ENCODE results near the gene RBM44.

RBM44 gene

DNA sequence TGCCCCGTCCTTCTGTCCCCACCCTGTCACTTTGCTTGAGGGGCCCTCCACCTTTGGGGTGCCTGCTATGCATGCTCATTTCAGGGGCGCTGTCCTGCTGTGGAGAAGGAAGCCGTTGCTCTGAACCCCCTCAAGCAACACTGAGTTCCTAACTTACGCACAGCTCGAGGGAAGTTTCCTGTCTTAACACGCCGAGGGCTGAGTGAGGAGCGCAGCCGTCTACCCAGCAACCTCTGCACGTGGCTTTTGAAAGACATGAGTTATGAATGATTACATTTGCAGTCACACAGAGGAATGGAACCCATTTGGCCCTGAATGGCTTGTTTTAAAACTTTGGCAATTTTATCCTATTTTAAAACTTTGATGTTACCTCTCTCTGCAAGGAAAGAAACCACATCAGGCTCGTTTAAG lies 74.8 kb downstream of the RBM44 start:
- TF ChIP-seq, protein P1, sequence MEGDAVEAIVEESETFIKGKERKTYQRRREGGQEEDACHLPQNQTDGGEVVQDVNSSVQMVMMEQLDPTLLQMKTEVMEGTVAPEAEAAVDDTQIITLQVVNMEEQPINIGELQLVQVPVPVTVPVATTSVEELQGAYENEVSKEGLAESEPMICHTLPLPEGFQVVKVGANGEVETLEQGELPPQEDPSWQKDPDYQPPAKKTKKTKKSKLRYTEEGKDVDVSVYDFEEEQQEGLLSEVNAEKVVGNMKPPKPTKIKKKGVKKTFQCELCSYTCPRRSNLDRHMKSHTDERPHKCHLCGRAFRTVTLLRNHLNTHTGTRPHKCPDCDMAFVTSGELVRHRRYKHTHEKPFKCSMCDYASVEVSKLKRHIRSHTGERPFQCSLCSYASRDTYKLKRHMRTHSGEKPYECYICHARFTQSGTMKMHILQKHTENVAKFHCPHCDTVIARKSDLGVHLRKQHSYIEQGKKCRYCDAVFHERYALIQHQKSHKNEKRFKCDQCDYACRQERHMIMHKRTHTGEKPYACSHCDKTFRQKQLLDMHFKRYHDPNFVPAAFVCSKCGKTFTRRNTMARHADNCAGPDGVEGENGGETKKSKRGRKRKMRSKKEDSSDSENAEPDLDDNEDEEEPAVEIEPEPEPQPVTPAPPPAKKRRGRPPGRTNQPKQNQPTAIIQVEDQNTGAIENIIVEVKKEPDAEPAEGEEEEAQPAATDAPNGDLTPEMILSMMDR (IDR thresholded peaks at IDR 0.05; ENCODE audit: unreplicated experiment in 3 of 3), result no peak
- H3K9me3 Mint-ChIP-seq, result no peaks in the 10 kb centered on the region
- H3K4me1 Mint-ChIP-seq, result peaks cover 24% of the 10 kb centered on the region
- peak overlapping the region in 2 of 3 experiments; percentile 57 to 66 for H3K27ac Mint-ChIP-seq
- H3K4me3 Mint-ChIP-seq, result no peak overlapping the region
- no peaks in the 10 kb centered on the region for H3K36me3 Mint-ChIP-seq (ENCODE audit: low read depth)
- peaks cover 4% of the 10 kb centered on the region for H3K27me3 Mint-ChIP-seq (ENCODE audit: low read depth)

DNA sequence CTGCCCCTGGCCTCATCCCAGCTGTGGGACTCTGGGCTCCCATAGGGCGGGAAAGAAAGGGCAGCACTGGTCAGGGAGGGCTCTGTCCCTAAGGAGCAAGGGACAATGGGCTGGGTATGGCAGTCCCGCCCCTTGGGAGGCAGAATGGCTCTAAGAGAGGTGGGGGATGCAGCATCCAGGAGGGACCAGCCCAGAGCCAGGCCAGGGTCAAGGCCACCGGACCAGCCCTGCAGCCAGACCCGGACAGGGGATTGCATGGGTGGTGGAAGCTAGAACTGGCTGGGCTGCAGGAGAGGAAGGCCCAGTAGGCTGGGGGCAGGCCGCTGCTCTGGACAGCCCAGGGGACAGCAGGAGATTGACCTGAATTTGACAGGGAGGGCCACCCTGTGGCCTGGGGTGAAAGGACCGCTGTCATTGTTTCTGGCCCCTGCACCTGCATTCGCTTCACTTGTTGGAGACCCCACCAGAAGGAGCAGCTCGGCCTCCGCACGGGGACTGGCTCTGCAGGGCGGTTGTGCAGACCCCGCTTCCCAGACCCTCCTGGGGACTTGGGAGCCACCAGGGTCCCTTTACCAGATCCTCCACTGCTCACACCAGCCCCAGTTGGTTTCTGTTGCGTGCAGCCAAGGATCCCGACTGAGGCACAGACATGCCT lies 75.4 kb downstream of the RBM44 start:
- Mint-ChIP-seq H3K27ac (peak overlapping the region in 1 of 3 experiments; percentile 66), H3K36me3 (ENCODE audit: low read depth) (no peaks in the 10 kb centered on the region), H3K9me3 (no peaks in the 10 kb centered on the region), H3K27me3 (ENCODE audit: low read depth) (peaks cover 4% of the 10 kb centered on the region), H3K4me1 (peaks cover 23% of the 10 kb centered on the region), H3K4me3 (no peak overlapping the region)
- TF ChIP-seq, protein P1 (IDR thresholded peaks at IDR 0.05; ENCODE audit: unreplicated experiment in 3 of 3), result no peak

DNA sequence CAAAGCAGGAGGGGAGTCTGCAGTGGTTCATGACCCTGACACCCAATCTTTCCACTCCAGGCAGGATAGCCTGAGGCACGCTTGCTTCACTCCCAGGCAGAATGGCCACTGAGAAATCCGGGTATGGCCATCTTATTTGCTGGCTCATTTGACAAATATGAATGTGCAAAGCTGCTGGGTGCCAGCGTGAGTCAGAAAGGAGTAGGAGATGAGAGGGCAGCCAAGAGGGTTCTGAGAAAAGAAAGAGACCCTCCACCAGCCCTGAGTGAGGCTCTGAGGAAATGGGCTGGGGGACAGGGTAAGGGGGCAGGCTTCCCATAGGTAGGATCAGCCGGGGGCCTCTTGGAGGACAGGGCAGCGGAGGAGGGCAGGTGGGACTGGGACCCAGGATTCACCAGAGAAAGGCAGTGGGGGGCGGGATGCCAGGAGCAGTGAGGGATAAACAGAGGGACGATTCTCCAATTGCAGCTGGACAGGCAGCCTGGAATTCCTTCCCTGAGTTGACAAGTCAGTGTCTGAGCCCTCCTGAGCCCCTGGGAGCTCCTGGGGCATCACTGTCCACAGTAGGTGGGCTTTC lies 76.1 kb downstream of the RBM44 start:
- H3K9me3 Mint-ChIP-seq, result no peaks in the 10 kb centered on the region
- TF ChIP-seq, protein P1 (IDR thresholded peaks at IDR 0.05; ENCODE audit: unreplicated experiment in 3 of 3), result no peak
- no peak overlapping the region for H3K27ac Mint-ChIP-seq
- H3K4me1 Mint-ChIP-seq, result peaks cover 25% of the 10 kb centered on the region
- no peak overlapping the region for H3K4me3 Mint-ChIP-seq
- no peaks in the 10 kb centered on the region for H3K36me3 Mint-ChIP-seq (ENCODE audit: low read depth)
- H3K27me3 Mint-ChIP-seq (ENCODE audit: low read depth), result peaks cover 4% of the 10 kb centered on the region

DNA sequence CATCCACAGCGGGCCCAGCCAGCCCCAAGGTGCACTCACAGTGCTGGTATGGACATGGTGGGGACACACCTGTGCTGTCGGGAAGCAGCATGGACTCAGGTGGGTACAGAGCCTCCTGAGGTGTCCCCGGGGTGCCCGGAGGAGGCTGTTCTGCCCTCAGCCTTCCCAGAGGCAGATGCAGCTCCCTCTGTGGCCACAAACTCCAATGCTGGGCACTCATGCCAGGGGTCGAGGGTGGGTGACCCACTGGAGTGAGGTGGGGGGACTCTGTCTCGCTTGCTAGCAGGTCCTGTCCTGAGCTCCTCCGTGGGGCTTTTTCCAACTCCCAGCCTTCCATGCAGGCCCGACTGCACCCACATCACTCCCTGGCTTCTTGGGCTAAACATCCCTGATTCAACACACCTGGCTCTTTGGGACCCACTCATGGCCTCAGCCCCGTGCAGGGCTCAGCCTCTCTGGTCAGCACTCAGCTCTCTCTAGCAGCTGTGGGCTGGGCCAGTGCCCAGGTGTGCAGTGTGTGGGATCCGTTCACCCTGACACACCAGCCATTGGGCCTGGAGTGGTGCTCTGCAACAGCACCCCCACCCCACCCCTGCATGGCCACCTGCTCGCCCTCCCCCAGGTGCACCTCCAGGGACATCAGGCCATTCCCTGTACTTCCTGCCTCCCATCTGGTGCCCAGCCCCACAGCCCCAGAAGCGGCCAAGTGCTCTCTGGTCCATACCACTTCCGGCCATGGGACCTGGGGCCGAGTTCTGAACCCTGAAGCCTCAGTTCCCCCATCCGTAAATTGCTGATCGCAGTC lies 76.9 kb downstream of the RBM44 start:
- Mint-ChIP-seq H3K27me3 (ENCODE audit: low read depth) (peaks cover 4% of the 10 kb centered on the region), H3K4me1 (peaks cover 22% of the 10 kb centered on the region), H3K9me3 (no peaks in the 10 kb centered on the region), H3K27ac (no peak overlapping the region), H3K4me3 (no peak overlapping the region), H3K36me3 (ENCODE audit: low read depth) (no peaks in the 10 kb centered on the region)
- TF ChIP-seq, protein P1 (IDR thresholded peaks at IDR 0.05; ENCODE audit: unreplicated experiment in 3 of 3), result no peak

DNA sequence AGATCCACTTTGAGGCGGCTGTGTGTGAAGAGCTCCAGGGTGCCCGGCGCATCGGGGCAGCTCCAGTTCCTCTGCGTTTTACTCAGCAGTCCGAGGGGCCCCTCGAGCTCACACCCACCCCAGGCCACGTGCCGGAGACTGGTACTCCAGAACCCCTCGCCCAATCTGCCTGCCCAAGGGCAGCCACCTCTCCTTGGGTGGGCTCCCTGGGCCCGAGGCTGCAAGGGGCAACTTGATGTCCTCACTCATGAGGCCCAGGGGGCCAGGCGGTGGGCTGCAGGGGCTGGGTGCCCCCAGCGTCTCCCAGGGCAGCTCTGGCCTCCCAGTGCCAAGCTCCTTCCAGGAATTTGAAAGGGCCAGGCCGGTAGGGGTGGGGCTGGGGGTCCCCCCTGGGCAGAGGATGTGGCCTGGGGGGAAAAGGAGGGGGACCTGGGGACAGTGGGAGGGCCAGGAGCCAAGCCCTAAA lies 77.5 kb downstream of the RBM44 start:
- H3K4me1 Mint-ChIP-seq, result peaks cover 16% of the 10 kb centered on the region
- H3K27ac Mint-ChIP-seq, result no peak overlapping the region
- H3K4me3 Mint-ChIP-seq, result no peak overlapping the region
- H3K9me3 Mint-ChIP-seq, result no peaks in the 10 kb centered on the region
- no peaks in the 10 kb centered on the region for H3K36me3 Mint-ChIP-seq (ENCODE audit: low read depth)
- TF ChIP-seq, protein P1 (IDR thresholded peaks at IDR 0.05; ENCODE audit: unreplicated experiment in 3 of 3), result no peak
- H3K27me3 Mint-ChIP-seq (ENCODE audit: low read depth), result peaks cover 2% of the 10 kb centered on the region
